NCI-H1694 treated with DMSO at 0.1 percent for 48 hours (cell line): ENCODE results near the gene IL1RAP.

Experiments
- DNase-seq: peaks from one replicate; lab custom pipeline; 2025; lab: John Stamatoyannopoulos, UW

Gene IL1RAP

DNA sequence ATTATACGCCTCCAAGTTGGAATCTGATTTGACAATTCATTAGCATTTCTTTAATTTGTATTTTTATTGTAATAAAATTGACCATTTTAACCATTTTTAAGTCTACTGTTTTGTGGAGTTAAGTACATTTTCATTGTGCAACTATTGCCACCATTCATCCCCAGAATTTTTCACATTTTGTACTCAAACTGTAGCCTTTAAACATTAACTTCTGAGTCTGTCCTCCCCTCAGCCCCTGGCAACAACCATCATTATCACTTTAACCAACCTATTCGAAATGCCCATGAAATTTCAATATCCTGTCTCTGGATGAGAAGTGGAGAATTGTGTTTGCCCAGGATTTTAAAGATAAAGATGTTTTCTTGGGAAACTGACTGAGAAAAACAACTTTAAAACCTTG, 27.7 kb downstream of the IL1RAP start:
- DNase-seq: no peak

GRCh38 chr3:190542846-190543245, 29.0 kb downstream of the IL1RAP start:
- no peak for DNase-seq

DNA sequence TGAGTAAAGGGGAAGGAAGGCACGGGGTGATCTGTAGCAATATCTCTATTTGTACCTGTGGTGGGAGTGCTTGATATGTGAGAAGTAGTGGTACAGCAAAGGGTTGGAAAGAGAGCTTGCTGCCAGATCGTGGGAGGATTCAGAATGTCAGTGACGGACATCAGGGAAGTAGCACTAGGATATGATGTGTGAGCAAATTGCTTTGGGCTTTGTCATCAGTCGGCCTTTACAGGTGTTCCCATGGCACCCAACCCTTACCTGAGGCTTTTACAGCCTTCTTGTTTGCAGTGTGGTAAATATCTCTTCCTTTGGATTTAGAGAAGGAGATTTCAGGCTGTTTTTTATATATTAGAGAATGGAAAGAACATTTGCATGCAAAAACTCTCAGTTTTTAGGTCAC, 29.8 kb downstream of the IL1RAP start:
- DNase-seq: no peak

DNA sequence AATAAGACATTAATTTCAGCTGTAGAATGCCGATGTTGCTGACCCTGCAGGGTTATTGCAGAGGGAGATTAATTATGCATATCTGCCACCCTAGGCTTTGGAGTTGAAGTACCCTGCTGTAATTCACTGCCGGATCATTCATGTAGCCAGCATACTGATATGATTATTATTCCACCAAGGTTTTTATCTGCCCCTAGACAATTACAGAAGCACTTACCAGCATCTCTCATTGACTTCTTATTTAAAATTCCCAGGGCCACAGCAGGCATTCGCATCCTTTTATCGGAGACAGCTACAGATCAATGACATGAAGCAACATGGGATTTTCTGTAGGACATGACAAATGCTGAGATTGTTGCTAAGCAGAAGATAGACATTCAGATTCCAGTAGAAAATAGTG, 31.3 kb downstream of the IL1RAP start:
- DNase-seq: no peak

DNA sequence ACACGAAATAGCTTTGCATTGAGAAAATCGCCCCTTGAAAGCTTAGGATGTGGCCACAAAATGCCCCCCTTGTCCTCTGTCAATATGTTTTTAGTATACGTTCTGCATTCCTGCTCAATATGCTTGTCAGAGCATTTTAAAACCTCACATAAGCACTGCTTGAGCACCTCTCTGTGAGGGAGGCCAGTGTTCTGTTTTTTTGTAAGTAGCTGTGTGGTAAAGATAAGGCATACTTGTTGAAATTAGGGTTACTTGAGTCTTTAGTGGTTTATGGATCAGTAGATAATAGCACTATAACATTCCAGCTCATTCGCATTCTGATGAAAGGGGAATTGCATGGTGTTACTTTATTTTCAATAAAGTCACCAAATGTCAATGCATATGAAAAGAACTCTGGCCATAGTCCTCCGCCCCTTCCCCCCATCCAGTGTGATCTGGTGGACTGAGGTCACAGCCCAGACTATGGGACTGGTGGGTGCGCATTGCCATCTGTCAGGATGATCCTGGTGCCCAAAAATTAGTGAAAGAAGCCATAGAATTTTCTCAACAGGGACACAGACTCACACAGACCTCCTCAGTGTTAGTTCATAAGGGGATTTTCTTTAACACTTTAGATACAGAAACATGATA, 33.1 kb downstream of the IL1RAP start:
- no peak for DNase-seq

GRCh38 chr3:190548031-190548656, 34.3 kb downstream of the IL1RAP start:
- DNase-seq: no peak

- DNase-seq: no peak
Observed at GRCh38 chr3:190552021-190552420, 38.1 kb downstream of the IL1RAP start.

DNA sequence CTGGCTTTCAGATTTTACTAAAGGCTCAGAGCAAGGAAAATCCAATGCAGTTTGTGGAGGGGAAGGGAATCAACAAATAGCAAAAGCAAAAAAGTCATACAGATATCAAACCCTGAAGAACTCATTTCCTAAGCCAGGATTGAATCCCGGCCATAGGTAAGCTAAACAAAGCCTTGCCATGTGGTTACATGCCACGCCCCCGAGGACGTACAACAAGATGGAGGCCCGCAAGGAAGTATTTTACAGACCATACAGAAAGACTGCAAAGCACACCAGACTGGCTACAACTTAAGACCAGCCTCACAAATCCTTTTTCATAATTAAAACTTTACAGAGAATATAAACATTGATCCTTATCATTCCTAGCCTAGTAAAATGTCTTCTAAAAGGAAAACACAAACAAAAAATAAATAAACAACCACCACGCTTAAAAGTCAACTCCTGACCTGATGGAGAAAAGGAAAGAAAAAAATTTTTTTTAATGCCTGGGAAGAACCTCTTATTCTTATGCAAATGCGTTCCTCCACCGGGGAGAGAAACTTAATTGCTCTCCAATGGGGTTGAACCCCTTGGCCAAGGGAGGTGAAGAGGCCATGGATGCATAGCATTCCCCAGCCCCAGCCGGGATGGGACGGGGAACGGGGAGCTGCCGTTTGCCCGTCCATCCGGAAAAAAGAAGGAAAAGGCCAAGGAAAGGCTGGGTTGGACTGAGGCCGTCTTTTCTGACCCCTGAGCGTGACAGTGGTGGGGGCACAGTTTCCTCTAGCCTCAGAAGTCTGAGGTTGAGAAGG, 39.3 kb downstream of the IL1RAP start:
- no peak for DNase-seq

DNA sequence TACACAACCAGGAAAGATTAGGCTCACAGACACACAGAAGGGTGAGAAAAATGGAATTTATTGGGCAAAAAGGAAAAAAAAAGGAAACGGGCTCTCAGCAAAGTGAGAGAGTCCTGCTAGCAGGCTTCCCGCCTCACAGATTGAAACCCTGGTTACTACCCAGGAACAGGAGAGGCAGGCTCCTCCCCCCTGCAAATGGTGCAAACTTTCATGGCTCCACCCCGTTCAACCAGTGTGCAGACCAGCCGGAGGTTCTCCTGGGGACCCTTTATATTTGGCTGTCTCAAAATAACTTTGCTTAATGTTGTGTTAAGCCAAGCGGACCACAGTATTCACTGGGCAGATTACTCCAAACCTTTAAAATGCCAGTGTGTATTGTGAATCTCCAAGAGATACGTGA, 40.3 kb downstream of the IL1RAP start:
- no peak for DNase-seq

DNA sequence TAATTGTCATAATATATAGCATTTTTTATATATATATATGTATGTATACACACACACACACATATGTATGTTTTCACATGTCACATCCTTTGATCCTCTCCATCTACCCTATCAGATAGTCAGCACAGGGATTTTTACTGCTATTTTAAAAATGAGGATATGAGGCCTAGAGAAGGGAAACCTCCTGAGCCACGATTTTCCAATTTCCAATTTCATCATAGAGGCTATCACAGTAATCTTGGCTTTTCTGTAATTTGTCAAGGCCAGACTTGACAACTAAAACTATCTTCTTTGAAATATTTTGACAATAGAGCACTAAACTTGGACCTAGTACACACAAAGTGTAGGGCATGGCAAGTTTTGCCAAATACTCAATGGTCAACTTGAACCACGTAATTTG, 42.5 kb downstream of the IL1RAP start:
- DNase-seq: no peak

GRCh38 chr3:190557296-190557695, 43.4 kb downstream of the IL1RAP start:
- DNase-seq: no peak

DNA sequence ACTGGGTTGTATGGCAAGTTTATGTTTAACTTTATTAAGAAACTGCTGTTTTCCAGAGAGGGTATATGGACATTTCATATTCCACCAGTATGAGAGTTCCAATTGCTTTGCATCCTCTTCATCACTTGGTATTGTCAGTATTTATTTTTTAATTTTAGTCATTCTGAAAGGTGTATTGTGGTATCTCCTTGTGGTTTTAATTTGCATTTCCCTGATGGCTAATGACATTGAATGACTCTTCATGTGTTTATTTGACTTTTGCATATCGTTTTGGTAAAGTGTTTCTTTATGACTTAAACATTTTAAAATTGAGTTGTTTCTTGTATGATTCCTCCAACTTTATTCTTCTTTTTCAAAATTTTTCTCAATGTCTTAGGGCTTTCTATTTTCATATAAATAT, 44.4 kb downstream of the IL1RAP start:
- DNase-seq: no peak

DNA sequence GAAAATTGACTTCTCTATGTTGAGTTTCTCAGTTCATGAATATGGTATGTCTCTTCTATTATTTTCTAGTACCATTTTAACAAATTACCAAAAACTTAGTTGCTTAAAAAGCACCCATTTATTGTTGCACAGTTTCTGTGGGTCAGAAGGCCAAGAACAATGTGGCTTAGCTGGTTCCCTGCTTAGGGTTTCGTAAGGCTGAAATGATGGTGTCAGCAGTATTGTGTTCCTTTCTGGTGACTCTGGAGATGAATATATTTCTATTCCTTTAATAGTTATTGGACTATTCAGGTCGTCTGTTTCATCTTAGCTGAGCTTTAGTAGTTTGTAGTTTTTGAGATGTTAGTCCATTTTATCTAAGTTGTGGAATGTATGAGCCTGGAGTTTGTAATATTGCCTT, 44.9 kb downstream of the IL1RAP start:
- no peak for DNase-seq

GRCh38 chr3:190560013-190560895, 46.4 kb downstream of the IL1RAP start:
- no peak for DNase-seq

DNA sequence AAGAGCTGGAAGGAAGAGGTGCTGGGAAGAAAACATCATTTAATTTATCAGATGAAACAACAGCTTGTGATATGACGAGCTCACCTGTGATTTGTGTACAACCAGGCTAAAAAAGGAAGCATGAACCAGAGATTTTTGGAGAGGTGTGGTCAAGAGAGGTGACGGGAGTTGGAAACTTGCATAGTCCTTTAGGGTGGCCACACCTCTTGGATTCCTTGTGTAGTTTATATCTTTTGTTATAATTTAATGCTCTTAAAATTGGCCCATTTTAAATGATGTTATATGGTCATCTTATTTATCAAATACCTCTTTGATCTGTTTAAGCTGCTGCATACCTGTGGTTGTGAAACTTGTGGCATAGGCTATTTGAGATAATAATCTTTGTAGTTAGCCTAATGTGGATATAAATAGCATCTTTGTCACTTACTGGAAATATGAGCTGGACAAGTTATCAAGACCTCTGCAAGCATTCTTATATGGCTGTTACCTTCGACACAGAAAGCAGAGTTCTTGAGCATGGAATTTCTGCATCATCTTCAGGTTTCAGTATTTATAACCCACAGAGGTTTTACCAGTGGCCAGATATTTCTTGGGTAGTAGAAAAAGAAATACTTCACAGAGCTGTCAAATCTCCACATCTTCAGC, 49.1 kb downstream of the IL1RAP start:
- DNase-seq: no peak

DNA sequence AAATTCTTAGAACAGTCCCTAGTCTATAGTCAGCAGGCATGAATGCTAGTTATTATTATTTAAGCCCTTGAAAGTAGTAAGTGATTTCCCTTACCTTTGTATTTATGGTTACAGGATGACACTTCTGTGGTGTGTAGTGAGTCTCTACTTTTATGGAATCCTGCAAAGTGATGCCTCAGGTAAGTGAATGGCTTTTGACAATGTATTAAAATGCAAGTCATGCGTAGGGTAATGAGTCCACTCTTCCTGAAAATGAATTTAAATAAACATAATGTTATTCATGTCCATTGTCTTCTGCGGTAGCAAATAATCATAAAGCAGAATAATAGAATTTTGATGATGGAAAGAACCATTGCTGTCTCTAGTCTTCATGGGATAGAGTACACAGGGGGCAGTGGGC, 50.3 kb downstream of the IL1RAP start:
- DNase-seq: no peak

DNA sequence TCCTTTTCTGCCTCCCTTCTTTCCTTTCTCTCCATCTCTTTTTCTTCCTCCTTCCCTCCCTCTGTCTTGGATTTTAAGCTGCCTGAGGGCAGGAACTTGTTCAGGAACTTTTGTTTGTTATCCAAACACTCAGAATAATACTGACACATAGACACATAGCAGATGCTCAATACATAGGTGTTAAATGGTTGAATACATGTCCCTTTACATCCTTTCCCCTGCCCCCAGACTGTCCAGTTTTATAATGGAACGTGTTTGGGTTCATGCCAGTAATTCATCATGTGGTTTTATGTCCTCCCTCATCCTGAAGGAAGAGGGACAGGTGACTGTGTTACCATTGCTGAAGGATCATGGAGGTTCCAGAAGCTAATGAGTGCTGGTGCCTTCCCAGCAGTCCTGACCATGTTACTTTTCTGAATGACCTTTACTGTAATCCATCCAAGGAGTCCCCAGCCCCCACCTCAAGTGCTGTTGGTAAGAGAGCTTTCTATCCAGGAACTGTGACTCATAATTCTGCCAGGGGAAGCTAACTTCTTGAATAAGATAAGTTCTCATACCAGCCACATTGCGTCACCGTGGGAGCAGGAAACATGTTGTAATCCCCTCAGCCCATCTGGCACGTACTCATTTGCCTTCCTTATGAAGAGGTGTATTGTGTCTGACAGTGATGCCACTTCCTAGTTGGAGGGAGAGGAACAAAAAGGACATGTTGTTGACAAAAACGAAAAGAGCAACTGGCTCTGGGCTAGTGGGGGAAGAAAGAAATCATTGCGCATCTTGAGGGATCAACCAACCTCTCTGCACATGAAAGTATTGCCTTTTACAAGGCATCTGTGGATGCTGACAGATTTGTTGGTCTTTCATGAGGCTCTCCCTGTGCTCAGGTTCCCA, 52.4 kb downstream of the IL1RAP start:
- DNase-seq: peak; percentile 14

DNA sequence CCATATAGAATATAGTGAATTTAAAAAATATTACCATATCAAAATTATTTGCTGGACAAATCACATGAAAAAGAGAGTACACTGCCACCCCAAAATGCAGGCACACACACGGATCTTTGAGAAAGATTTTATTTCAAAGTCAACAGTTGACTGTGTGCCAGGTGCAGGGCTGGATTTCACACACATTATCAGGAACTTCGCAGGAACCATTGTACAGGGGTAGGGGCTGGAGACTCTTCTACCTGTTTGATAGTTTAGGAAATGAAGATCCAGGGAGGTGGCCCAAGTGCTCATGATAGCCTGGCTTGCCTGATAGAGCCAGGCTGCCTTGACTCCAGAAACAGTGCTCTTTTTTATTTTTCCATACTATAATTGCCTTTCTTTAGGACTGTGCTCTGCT, 54.2 kb downstream of the IL1RAP start:
- no peak for DNase-seq

DNA sequence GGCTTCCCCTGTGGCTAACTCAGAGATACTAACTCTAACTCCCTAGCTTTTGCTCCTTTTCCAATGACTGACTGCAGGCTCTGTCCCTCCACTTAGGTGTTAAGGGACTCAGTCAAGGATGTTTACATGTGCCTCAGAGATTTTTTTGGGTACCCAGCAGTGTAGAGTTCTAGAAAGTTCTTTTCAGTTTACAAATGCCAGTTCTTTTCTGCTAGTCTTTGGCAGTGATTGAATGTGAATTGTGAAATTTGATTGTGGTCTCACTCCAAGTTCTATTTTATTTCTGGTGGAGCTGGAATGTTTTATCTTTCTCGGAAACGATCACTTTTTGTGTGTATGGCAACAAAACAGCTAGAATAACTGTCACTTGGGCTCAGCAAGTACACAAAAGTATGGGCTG, 60.6 kb downstream of the IL1RAP start:
- DNase-seq: no peak

DNA sequence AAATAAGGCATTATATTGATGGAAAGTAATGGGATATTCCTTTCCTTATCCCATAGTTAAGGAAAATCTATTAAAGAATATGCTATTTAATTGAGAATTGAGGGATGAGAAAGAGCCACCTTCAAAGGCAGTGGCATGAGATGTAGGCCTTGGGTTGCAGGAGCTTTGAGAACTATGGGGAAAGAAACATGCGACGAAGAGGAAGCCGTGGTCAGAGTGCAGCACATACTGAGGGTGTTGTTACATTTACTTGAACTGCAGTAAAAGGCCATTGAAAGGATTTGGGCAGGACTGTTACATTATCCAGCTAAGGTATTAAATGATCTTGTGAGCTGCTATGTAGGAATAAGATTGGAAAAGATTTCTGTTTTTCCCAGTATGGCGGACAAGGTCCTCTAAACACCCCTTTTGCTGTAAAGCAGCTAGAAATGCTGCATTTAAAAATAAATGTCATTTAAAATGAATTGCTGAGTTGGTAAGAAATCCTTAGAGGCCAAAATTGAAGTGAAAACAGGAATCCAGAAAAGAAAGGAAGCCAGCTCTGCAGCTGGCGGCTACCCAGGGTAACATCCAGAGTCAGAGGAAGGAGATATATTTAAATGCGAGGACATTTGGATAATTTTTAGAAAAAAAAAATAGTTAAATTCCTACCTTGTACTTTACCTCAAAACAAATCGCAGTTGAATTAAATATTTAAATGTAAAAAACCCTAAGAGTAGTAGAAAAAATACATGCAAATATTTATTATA, 61.7 kb downstream of the IL1RAP start:
- no peak for DNase-seq
